SIG-M5 treated with dmso at 0.1 percent for 504 hours (cell line): ENCODE measurements around the gene CHMP6.

Source experiments
- DNase-seq: peaks from one replicate; lab custom pipeline; 2025; ENCODE audit not compliant: unreplicated experiment; lab: John Stamatoyannopoulos, UW

The CHMP6 gene

DNA sequence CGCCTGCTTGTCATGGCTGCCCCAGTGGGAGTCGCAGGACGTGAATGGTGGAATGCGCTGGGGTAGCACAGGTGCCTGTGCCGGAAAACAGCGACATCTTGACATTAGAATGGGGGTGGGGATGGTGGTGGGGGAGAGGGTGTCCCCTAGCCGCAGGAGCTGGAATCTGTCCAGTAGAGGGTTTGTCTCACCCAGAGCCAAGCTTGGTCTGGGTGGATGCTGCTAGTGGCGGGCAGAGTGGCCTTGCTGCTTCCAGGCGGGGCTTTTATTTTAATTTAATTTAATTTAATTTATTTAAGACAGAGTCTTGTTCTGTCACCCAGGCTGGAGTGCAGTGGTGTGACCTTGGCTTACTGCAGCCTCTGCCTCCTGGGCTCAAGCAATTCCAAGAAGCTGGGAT lies 51.0 kb downstream of the CHMP6 start:
- no peak for DNase-seq

DNA sequence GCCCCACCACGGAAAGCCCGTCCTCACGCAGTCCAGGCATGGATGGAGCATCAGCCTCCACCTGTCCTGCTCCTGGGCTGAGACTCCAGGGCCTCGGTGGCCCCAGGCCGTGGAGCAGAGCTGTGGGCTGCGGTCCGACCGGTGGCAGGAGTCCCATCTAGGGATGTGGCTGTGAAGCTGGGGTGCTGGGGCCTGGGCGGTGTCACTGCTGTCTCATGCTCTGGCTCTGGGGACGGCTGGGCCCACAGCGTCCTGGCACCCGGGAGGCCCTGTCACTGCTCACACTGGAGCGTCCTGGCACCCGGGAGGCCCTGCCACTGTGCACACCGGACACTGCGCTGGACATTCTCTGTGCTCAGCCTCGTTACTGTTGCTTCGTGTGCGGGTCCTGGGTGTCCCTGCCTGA lies 51.7 kb downstream of the CHMP6 start:
- DNase-seq = no peak

DNA sequence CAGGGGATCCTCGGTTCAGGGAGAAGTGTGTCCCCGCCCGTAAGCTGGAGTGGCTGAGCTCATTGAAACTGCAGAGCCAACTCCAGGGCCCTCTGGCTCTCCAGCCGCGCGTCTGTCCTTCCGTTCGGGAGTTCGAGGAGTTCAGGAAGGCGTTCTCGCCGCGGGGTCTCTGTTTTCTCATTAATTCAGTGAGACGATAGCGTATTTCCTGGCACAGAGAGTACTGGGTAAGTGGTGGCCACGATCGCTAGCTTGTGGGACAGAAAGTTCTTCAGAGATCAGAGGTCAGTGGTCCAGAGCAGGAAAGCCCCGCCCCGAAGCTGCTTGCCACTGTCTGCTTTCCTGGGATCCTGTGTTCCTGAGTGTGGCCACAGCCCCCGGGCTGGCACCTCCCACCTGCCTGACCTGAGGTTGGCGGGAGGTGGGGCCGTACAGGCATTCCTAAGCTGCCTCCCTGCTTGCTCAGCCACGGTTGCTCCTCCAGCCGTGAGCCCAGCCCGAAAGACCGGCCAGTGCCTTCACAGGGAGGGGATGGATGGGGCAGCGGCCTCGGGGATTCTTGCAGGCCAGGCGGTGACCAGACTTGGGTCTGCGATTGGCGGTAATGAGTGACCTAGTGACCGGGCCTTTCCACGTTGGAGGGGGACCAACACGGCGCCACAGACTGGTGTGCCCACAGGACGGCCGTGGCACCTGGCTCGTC lies 52.2 kb downstream of the CHMP6 start:
- peak; percentile 21 for DNase-seq

DNA sequence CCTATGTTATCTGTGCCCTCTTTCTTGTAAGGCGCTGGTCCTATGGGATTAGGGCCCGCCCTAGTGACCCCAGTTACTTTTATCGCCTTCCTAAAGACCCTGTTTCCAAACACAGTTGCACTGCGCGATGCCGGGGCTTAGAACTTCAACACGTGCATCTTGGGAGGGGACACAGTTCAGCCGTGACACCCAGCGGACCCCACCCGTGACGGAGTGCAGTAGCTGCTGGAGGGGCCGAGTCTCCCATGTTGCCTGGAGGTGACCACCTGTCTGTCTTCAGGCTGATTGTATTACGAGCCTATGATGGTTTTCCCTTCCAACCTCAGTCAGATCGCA lies 52.8 kb downstream of the CHMP6 start:
- no peak for DNase-seq

DNA sequence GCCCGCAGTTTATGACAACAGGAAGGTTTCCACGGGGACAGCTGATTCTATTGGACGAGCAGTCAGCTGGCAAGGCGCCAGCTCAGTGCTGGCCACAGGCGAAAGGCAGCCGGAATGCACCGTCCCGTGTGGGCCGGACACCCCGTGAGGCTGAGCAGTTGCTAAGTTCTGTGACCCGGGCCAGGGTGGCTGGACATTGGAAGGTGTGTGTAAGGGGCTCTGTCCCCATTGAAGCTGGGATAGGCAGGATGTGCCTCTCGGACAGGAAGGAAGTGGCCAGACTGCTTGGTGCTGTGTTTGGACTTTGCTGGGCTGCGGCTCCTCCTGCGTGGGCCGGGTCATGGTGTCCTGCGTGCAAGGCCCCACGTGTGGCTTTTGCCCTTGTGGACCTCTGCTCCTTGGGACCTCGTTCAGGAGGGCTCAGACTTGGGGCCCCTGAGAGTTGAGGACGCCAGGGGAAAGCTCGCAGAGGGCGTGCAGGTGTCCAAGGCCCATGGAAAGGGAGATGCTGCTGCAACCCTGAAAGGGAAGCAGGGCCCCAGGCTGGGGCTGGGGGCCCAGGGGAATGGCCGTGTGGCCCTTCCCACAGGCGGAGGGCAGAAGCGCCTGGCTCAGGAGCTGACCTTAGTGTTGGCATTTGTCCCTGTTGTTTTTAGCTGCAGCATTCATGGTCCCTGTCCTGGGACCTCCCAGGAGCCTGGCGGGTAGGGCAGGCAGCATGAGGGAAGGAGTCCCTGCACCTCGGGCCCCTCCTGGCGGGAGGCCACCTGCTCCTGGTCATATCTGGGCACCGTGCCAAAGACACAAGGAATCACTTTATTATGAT lies 53.3 kb downstream of the CHMP6 start:
- DNase-seq = no peak

DNA sequence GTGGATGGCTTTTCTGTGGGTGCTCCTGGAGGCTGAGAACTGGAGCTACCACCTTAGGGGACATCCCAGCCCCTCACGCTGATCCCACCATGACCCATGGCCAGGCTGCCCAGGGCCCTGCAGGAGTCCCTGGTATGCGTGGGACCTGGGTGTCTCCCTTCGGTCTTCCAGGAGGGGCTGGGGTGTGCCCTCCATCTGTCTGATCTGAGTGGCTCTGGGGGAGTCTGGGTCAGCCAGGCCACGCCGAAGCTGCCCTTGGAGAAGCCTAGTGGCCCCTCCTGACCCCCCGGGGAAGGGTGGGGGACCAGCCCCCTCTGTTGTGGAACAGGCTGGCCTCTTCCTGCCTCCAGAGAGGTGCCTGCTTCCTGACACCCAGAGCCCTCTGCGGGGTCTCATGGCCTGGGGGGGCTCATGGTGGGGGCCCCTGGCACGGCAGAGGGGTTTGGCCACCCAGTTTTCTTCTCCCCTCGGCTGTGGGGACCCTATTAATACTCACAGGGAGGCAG lies 54.0 kb downstream of the CHMP6 start:
- DNase-seq = no peak

DNA sequence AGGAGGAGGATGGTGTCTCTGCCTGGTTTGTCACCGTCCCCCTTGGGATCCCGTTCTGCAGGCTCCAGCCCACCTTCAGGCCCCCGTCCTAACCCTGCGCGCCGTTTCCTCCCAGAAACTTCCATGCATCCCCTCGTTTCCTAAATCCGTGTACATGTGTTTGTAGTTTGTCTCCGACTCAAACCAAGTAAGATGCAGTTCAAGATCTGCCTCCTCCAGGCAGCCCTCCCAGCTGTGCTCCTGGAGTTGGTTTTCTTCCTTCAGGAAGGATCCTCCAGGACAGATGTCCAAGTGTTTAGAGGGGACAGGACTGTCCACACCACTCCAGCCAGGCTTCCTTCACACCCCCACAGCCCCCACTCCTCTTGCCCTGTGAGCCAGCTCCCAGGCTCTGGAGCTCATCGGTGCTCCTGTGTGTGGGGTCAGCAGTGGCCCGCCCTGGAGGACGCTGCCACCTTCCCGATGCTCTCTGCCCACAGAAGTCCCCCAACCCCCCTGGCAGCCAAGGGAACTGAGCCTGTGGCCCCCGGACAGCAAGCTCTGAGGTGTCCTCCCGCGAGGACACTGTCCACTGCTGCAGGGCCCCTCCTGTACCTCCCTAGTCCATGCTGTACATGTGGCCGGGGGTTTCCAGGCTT lies 54.6 kb downstream of the CHMP6 start:
- no peak for DNase-seq

DNA sequence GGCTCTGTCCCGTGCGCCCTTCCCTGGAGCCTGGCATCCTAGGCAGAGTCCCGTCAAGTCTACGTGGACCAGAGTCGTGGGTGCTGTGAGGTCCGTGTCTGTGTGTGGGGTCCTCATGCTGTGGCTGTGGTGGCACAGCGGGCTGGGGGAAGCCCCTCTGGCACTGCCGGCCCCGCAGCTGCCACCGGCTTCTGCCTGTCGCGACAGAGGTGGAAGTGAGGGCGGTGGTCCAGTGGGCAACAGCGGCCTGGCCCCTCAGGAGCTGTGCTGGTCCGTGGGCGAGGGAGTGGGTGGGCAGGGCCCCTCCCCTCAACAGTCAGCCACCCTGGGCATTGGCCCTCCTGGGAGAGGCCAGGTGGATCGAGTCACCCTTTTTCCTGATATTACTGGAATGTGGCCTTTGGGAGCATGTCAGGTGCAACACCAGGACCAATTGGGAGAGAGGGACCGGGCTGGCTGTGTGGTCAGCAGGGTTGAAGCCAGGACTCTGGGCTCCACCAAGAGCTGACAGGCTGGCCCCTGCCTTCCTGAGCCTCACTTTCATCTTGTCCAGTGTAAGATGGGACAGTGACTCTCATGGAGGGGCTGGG lies 55.2 kb downstream of the CHMP6 start:
- no peak for DNase-seq

DNA sequence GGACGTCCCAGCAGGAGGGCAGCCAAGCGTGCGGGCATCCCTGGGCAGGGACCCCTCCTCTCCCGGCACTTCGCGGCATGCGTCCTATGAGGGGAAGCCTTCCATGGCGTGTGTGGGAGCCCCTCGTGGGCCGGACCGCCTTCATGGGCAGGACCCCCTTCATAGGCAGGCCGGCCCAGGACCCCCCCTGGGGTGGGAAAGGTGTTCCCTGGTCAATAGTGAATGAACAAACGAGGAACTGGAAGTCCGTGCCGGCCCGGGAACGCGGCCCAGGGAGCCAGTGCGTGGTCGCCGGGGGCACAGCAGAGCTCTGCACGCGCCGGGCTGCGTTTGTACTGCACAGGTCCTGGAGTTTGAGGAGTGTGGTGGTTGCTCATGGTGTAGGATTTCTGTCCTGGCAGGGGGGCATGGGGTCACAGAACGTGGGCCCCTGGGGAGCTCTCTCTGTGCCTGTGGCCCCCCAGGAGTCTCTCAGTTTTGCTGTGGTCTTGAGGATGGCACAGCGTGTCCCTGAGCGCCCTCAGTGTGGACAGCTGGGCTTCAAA lies 57.3 kb downstream of the CHMP6 start:
- DNase-seq = no peak

DNA sequence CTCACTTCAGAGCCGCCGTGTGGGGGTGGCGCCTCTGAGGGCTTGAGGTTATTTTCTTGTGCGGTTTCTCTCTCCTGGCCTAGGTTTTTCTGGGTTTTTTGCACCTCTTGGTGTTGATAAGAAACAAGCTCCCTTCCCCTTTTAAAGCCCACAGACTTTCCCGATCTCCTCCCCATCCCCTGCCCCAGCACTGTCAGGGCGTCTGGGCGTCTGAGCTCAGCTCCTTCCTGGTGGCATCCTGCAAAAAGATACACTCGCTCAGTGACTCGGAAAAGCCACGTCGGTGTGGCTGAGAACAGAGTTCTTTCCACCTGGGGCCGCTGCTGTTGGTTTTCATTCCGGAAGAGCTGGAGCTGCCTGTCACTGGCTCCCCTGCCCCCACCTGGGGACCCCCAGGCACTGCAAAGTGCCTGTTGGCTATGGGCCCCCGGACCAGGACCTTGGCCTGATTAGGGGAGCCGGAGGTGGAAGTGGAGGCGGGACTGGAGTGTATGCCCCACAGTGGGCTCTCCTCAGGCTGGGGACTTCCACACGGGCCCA lies 57.8 kb downstream of the CHMP6 start:
- DNase-seq = no peak
